Measurements from ENCODE around the gene EMILIN3. TPM values are rescaled to one million over a fixed set of nuclear protein-coding genes. Genes with fewer than 3 reads are reported as not detected.

EMILIN3 gene
- total RNA-seq, 2 experiments from 2014 or later: not detected

DNA sequence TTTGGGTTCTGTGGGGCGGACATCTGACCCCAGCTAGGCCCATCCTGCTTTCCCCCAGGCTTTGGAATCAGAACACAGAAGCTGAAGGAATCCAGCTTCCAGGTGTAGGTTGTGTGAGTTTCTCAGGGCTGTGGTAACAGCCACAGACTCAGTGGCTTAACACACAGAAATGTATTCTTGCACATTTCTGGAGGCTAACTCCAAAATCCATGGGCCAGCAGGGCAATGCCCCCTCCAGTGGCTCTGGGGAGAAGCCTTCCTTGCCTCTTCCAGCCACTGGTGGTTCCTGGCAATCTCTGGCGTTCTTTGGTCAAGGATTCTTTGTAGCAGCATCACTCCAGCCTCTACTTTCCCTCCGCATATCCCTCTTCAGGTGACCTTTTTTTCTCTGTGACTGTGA lies 1.3 kb upstream of the EMILIN3 start:
- intact Hi-C loops (cut with micrococcal nuclease; ENCODE audit: unreplicated experiment): no loop called here
- H3K9me2 ChIP-seq (ENCODE audit: insufficient read depth, low read length): no peaks in the 10 kb centered on the region
- no peaks in the 10 kb centered on the region for H4K20me1 ChIP-seq (ENCODE audit: insufficient read depth, low read length)
- no peaks in the 10 kb centered on the region for H3K79me2 ChIP-seq (ENCODE audit: insufficient read depth, low read depth, low read length)
- ChIA-PET POLR2A (interaction anchor here (0.7 kb wide), 1 partner anchor 441 kb away, joined by 3 read pairs; no protein-coding TSS in a partner anchor), CTCF (ENCODE audit: unreplicated experiment) (no interaction called here)
- TF ChIP-seq EZH2phosphoT487 (IDR thresholded peaks at IDR 0.05; ENCODE audit: borderline replicate concordance, low read depth, low read length): no peak
- TF ChIP-seq, protein P1, sequence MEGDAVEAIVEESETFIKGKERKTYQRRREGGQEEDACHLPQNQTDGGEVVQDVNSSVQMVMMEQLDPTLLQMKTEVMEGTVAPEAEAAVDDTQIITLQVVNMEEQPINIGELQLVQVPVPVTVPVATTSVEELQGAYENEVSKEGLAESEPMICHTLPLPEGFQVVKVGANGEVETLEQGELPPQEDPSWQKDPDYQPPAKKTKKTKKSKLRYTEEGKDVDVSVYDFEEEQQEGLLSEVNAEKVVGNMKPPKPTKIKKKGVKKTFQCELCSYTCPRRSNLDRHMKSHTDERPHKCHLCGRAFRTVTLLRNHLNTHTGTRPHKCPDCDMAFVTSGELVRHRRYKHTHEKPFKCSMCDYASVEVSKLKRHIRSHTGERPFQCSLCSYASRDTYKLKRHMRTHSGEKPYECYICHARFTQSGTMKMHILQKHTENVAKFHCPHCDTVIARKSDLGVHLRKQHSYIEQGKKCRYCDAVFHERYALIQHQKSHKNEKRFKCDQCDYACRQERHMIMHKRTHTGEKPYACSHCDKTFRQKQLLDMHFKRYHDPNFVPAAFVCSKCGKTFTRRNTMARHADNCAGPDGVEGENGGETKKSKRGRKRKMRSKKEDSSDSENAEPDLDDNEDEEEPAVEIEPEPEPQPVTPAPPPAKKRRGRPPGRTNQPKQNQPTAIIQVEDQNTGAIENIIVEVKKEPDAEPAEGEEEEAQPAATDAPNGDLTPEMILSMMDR (conservative IDR thresholded peaks at IDR 0.05; ENCODE audit: low read length): no peak
- no peak for DNase-seq (ENCODE audit: low spot score)
- H3K36me3 ChIP-seq (ENCODE audit: insufficient read depth, low read length): no peaks in the 10 kb centered on the region
- no peaks in the 10 kb centered on the region for H3K9me3 ChIP-seq (ENCODE audit: low read length)
- no peak overlapping the region for H2AFZ ChIP-seq (ENCODE audit: low read length)
- BruUV-seq (replicated peaks): no TSS peak
- no peaks in the 10 kb centered on the region for H3K4me1 ChIP-seq (ENCODE audit: insufficient read depth, low read length, poor library complexity, severe bottlenecking)
- H3K4me2 ChIP-seq (ENCODE audit: low read length): no peak overlapping the region
- H3K4me3 ChIP-seq (ENCODE audit: low read depth, low read length, poor library complexity, severe bottlenecking): no peak overlapping the region
- H3K27ac ChIP-seq (ENCODE audit: low read depth, low read length, poor library complexity, severe bottlenecking): no peak overlapping the region

- no peaks in the 10 kb centered on the region for H3K36me3 ChIP-seq (ENCODE audit: insufficient read depth, low read length)
- H3K9me3 ChIP-seq (ENCODE audit: low read length): no peaks in the 10 kb centered on the region
- no peak overlapping the region for H3K27ac ChIP-seq (ENCODE audit: low read depth, low read length, poor library complexity, severe bottlenecking)
- no peak overlapping the region for H3K4me3 ChIP-seq (ENCODE audit: low read depth, low read length, poor library complexity, severe bottlenecking)
- TF ChIP-seq, protein P1 (conservative IDR thresholded peaks at IDR 0.05; ENCODE audit: low read length): no peak
- TF ChIP-seq EZH2phosphoT487 (IDR thresholded peaks at IDR 0.05; ENCODE audit: borderline replicate concordance, low read depth, low read length): no peak
- H3K9me2 ChIP-seq (ENCODE audit: insufficient read depth, low read length): no peaks in the 10 kb centered on the region
- H2AFZ ChIP-seq (ENCODE audit: low read length): no peak overlapping the region
- H3K4me1 ChIP-seq (ENCODE audit: insufficient read depth, low read length, poor library complexity, severe bottlenecking): no peaks in the 10 kb centered on the region
- H3K4me2 ChIP-seq (ENCODE audit: low read length): no peak overlapping the region
- no peaks in the 10 kb centered on the region for H4K20me1 ChIP-seq (ENCODE audit: insufficient read depth, low read length)
- H3K79me2 ChIP-seq (ENCODE audit: insufficient read depth, low read depth, low read length): no peaks in the 10 kb centered on the region
- intact Hi-C loops (cut with micrococcal nuclease; ENCODE audit: unreplicated experiment): no loop called here
- no peak for DNase-seq (ENCODE audit: low spot score)
- ChIA-PET CTCF (ENCODE audit: unreplicated experiment) (no interaction called here), POLR2A (no interaction called here)
- BruUV-seq (replicated peaks): no TSS peak
Measured at GRCh38 chr20:41367393-41367695, 726 bp upstream of the EMILIN3 start.

DNA sequence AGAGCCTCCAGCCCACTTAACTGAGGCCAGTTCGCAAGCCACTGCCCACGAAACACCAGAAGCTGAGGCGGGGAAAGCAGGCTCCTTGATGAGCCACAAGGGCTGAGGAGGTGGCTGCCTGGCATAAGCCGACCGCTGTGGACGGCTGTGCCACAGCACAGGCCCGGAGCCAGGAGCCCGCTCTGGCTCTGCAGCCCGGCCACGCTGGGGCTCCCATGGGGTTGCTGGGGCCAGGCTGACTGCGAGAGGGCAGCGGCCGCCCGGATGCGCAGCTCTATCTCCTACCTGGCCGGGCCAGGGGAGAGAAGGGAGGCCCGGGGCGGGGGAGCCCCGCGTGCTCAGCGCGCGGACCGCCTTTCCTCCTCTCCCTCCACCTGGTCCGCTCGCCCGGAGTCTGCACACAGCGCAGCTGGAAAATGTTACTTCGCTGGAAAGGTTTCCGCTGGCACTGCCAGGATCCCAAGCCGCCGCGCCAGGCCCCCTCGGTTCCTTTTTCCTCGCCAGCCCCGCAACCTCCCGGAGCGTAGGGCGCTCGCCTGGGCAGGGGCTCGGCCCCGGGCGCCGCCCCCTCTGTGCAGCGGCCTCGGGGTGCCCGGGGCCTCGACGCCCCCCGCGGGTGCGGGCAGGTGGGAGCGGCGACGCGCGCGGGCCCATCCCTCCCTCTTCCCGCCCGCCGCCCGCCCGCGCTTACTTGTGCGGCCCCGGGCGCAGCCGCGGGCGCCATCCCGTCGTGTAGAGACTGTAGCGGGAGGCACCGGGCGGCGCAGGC lies 657 bp downstream of the EMILIN3 start:
- Histone ChIP-seq H3K4me1 (ENCODE audit: insufficient read depth, low read length, poor library complexity, severe bottlenecking) (no peaks in the 10 kb centered on the region), H3K9me2 (ENCODE audit: insufficient read depth, low read length) (no peaks in the 10 kb centered on the region), H2AFZ (ENCODE audit: low read length) (no peak overlapping the region), H3K27ac (ENCODE audit: low read depth, low read length, poor library complexity, severe bottlenecking) (no peak overlapping the region), H3K79me2 (ENCODE audit: insufficient read depth, low read depth, low read length) (no peaks in the 10 kb centered on the region), H3K4me2 (ENCODE audit: low read length) (no peak overlapping the region), H3K36me3 (ENCODE audit: insufficient read depth, low read length) (no peaks in the 10 kb centered on the region), H3K4me3 (ENCODE audit: low read depth, low read length, poor library complexity, severe bottlenecking) (no peak overlapping the region), H4K20me1 (ENCODE audit: insufficient read depth, low read length) (no peaks in the 10 kb centered on the region), H3K9me3 (ENCODE audit: low read length) (no peaks in the 10 kb centered on the region)
- no peak for DNase-seq (ENCODE audit: low spot score)
- CTCF ChIA-PET (ENCODE audit: unreplicated experiment): no interaction called here
- POLR2A ChIA-PET: no interaction called here
- TF ChIP-seq, protein P1 (conservative IDR thresholded peaks at IDR 0.05; ENCODE audit: low read length): no peak
- no peak for TF ChIP-seq EZH2phosphoT487 (IDR thresholded peaks at IDR 0.05; ENCODE audit: borderline replicate concordance, low read depth, low read length)
- intact Hi-C loops (cut with micrococcal nuclease; ENCODE audit: unreplicated experiment): no loop called here
- BruUV-seq (replicated peaks): no TSS peak
